Stimulated activated CD4-positive, alpha-beta T cell treated with anti-CD3 and anti-CD28 coated beads, Interleukin-12 subunit alpha, Interleukin-12 subunit beta, amount 100 ng/mL, for 48 hours (primary cell): ENCODE results near the gene SCARB2.

Experiments
- DNase-seq, 3 donors: peaks; one replicate each; pipeline ENCODE4 v3.0.0-alpha.2; 2020; ENCODE audit warnings: low read depth in 2 of 3, low spot score in 1 of 3

SCARB2 gene

GRCh38 chr4:76226418-76226817, 12.8 kb upstream of the SCARB2 start:
- no peak for DNase-seq

- DNase-seq: no peak
These were observed 10.5 kb upstream of the SCARB2 start for GRCh38 chr4:76224171-76224570.

GRCh38 chr4:76219299-76220055, 5.9 kb upstream of the SCARB2 start:
- no peak for DNase-seq

GRCh38 chr4:76216975-76217814, 3.6 kb upstream of the SCARB2 start:
- no peak for DNase-seq

DNA sequence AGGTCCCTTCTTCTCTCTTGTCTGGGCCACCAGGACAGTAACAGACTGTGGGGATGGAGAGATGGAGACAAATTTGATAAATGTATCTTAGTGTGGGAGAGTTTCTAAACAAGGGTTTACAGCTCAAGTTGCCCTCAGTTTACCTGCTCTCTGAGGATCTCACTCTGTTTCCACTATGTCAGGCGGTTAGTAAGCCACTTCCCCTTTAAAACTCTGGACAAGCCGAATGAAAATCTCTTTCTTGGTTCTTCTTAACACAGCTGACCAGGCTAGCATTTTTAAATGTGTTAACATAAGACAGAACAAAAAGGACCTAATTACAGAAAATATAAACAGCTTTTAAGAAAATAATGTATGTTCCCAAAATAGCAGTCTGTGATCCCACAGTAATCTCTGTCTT, 2.9 kb upstream of the SCARB2 start:
- DNase-seq: no peak

DNA sequence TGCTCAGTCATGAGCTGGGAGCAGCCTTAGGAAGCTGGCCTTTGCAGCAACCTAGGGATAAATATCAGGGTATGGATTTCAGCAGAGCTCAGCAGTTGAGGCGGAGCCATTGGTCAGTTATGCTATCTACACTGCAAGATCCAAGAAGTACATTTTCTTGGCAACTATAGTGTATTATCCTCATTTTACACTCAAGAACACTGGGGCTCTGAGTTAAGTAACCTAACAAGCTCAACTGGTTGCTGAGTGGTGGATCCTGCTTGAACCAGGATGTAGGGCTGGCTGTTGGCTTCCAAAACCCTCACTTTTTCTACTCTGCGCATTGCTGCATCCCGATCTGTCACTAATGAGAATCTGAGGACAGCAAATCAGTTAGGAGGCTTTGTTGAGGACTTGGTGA, 1.5 kb upstream of the SCARB2 start:
- DNase-seq: no peak

DNA sequence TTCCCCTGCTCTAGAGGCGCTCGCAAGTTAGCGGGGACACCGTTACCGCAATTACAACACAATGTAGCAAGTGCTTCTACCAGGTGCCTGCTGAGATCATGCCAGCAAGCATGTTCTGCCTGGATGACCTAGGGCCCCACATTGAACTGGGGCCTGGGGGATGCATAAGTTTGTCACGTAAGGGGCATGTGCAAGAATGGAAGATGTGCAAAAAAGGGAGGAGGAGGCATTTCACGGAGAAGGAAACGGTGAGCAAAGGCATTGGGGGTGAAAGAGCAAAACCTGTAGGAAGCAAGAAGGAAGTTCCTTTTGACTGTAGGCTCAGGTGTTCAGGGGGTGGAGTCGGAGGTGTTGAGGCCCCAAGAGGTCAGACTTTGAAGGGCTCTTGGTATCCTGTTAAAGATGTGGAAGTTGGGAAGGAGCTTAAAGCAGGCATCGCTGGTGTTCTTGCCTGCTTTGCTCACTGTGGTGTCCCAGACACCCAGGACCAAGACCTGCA, 602 bp upstream of the SCARB2 start:
- DNase-seq: peak in 1 of 3 donors; percentile 38

DNA sequence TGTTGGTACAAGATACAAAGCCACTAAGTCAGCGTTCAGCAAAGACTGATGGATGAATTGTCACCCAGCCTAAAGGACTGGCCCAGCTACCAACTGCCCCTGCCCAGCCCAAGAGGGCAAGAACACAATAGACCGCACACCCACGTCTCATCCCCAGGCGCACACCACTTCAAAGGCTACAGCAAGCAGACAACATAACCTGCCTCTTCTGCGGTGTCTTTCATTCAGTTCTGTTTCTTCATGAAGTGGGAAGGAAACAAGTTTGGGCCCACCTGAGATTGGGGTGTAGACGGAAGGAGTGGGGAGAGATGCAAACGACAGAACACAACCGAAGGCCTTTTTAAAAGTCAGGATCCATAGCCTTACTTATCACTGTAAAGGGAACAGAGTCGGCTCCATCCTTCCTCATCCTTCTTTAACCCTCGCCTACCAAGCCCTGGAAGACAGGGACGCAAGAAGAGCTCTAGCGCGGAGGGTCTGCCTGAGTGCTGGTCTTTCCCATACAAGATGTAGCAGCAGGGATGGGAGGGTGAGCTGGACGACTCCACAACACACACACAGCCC, 691 bp downstream of the SCARB2 start:
- DNase-seq: peak in 2 of 3 donors; percentile 19 to 27

DNA sequence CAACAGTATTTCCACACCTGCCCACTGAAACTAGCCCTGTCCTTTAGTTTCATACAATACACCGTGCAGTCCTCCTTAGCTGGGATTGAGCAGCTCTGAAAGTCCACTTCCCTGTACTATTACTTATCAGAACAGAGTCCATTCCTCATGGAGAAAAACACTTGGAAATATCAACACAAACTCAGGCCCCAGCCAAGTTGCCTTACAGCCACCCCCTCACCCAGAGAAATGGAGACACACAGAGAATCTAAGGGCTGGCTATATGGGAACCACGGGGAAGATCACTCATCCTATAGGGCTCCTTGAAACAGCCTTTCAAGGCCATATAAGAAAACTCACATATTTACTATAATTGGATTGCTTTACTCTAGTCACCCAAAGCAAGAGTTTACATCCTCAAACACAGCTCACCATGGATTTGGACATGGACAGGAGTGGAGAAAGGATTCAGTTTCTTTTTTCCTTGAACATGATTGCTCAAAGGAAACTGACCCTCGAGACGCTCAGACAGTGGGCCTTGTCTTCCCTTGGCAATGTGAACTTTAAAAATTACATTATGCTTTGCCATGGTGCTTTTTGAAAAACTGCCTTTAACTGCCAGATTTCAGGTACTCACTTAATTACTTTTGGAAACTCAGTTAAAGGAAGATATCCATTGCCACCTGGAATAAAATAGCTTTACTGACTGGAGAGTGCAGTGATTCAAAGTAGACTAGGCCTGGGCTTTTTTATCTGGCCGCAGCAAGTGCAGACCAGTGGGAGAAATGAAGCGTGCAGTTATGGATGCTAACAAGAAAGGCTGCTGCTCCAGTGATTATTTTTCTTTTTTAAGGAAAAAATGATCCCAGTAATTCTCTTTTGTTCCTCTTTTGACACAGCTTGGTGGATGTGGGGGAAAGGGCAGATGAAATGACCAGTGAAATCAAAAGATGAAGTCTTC, 1.6 kb downstream of the SCARB2 start:
- DNase-seq: no peak

DNA sequence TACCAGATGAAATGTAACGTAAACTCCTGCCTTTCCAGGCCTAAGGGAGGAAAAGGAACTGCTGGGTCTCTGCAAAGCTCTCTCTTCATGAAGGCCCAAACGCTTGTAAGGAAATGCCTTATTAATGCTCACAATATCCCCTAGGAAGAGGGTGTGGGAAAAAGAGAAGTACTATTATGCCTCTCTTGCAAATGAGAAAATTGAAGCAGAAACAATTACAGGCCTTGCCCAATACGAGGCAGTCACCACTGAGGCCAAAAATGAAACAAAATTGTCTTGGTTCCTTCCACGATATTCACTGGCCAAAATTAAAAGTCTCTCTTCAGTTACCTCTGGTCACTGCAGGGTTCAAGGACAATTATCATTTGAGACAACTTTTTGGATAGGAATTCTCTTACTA, 3.2 kb downstream of the SCARB2 start:
- no peak for DNase-seq

- no peak for DNase-seq
These were observed 3.7 kb downstream of the SCARB2 start for GRCh38 chr4:76209881-76210280.

GRCh38 chr4:76208005-76208765, 5.4 kb downstream of the SCARB2 start:
- no peak for DNase-seq

DNA sequence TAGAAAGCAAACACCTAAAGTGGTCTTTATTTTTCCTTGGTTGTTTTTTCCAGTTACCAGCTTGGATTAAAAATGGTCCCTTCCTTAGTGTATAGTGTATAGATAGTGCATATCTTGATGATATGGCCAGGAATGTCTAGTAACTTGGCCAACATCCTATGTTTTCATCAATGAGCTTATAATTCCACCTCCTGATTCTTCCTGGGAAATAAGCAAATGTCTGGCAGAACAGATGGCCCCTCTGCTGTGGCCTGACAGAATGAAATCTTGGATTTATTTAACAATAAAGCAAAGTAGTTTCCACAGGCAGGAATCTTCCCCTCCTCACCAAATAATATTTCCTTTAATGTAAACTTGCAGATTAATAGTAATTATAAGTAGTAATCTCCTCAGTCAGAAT, 6.1 kb downstream of the SCARB2 start:
- no peak for DNase-seq

DNA sequence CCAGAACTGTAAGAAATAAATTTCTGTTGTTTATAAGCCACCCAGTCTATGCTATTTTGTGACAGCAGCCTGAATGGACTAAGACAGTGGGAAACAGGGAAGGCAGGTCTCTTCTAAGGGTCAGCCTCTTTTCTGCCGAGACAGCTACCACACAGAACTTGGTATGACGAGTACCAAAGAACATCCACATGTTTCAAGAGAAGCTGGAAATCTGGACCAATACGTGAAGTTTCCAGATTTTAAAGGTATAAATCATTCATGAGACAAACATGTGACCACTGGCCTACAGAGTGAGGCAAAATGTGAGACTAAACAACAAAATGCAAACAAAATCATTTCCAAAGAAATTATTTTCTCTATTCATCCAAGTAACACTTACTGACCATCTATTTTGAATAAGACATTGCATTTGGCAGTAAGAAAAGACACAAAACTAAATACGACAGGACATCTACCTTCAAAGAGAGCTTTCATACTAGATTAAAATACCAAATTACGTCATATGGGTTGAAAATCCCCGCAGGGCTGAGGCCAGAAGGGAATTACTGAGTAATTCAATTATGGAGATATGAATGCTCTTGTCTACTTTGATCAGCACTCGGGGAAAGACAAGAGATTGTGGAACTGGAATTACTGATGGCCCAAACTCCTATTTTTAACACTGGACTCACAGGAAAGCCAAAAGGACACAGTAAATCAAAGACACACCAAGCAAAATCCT, 7.2 kb downstream of the SCARB2 start:
- DNase-seq: no peak

GRCh38 chr4:76205476-76205875, 8.1 kb downstream of the SCARB2 start:
- no peak for DNase-seq

DNA sequence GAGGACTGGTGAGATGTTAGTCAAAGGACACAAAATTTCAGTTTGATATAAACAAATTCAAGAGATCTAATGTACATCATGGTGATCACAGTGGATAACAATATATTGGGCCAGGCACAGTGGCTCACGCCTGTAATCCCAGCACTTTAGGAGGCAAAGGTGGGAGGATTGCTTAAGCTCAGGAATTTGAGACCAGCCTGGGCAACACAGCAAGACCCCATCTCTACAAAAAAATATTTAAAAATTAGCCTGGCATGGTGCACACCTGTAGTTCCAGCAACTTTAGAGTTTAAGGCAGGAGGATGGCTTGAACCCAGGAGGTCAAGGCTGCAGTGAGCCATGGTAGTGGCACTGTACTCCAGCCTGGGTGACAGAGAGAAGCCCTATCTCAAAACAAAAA, 8.7 kb downstream of the SCARB2 start:
- no peak for DNase-seq

DNA sequence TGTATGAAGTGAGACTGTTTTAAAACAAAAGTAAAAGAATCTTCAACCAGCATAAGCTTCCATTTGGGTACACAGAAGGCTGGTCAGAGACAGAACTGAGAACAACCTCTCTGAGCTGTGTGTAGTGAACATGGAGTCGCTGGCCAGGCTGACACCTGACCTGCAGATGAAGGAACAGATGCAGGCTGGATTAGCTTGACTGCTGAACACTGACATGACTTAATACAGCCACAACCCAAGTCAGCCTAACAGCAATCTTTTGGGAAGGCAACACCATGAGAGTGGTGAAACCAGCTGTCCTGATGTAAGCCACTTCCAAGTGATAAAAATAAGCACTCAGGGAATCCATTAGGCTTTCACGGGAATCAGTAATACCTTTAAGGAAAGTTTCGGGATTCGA, 10.1 kb downstream of the SCARB2 start:
- DNase-seq: no peak

DNA sequence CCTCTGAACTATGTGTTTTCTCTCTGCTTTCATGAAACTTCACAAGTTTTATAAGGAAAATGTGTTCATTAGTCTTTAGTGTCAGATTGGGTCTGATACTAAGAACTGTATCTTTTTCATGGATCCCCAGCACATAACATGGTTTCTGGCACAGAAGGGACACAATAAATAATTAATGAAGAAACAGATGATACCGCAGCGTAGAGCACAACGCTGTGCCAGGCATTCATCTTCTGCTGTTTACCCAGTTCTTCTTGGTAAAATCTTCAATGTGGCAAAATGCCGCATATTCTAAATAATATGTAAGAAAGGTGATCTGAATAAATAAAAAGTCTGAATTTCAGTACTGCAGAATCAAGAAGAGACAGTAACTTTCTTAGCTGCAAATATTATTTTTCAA, 12.3 kb downstream of the SCARB2 start:
- no peak for DNase-seq

DNA sequence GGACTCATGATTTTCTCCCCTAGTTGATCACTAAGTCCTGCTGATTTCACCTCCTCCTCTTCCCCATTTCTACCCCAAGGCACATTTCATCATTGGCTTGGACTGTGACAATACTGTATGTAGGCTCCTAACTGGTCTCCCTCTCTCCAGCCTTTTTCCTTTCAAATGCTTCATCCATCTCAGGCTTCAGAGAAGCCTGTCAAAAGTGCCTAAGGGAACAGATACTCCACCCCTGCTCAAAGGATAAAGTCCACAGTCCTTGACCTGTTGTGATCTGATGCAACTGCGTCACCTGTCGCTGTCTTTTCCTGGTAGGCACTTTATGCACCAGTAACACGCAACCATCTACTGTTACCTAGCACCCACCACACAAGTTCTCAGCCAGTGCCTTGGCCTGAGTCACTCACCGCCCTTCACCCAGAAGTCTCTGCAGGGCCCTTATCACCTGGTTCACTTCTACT, 12.8 kb downstream of the SCARB2 start:
- DNase-seq: no peak
